Heart right ventricle (tissue), 16 donors: ENCODE data around the gene PCK1. TPM values are rescaled to one million over a fixed set of nuclear protein-coding genes. Genes with fewer than 3 reads are reported as not detected.

Experiments used
- ATAC-seq, 8 donors: fragments of 200-7000 bp; cut with Tn5 transposase; one replicate each; pipeline ENCODE4 v1.9.1; 2020; ENCODE audit warnings: mild to moderate bottlenecking in 8 of 8, moderate library complexity in 8 of 8, moderate number of reproducible peaks in 1 of 8
- DNase-seq, 2 donors: peaks; one replicate each; pipeline ENCODE4 v3.0.0-alpha.2; 2020
- H3K27ac ChIP-seq, 10 donors: fragments of 200-600 bp; sonication (generic) in 2 of 10; one replicate each; pipeline versions ENCODE4 v1.5.0 to v1.8.0; 2020 to 2022; ENCODE audit warnings: mild to moderate bottlenecking in 3 of 10
- H3K27me3 ChIP-seq, 7 donors: fragments of 200-600 bp; one replicate each; pipeline ENCODE4 v1.8.0; 2021 to 2022; ENCODE audit warnings: mild to moderate bottlenecking in 2 of 7
- H3K36me3 ChIP-seq, 9 donors: fragments of 200-600 bp; sonication (generic) in 1 of 9; one replicate each; pipeline versions ENCODE4 v1.5.0 to v1.8.0; 2020 to 2022; ENCODE audit warnings: mild to moderate bottlenecking in 2 of 9
- H3K4me1 ChIP-seq, 9 donors: fragments of 200-600 bp; sonication (generic) in 1 of 9; one replicate each; pipeline versions ENCODE4 v1.5.0 to v1.8.0; 2020 to 2022; ENCODE audit warnings: mild to moderate bottlenecking in 4 of 9
- H3K4me3 ChIP-seq, 10 donors: fragments of 200-600 bp; sonication (generic) in 2 of 10; one replicate each; pipeline versions ENCODE4 v1.5.0 to v1.8.0; 2020 to 2022; ENCODE audit warnings: mild to moderate bottlenecking in 7 of 10, moderate library complexity in 2 of 10
- H3K9me3 ChIP-seq, 11 donors: fragments of 200-600 bp in 10 of 11; sonication (generic) in 2 of 11; one replicate each; pipeline versions ENCODE4 v1.5.0 to v1.8.0; 2013 to 2022; ENCODE audit warnings: mild to moderate bottlenecking in 2 of 11, control low read depth in 1 of 11, moderate library complexity in 1 of 11
- WGBS, 2 donors: extraction: QIAGEN DNeasy Blood & Tissue Kit; methylation state at CpG; one replicate each; pipeline ENCODE4 v1.1.7; 2013; ENCODE audit warnings: inconsistent platforms in 1 of 2; 5-methylcytosine and 5-hydroxymethylcytosine counted together
- intact Hi-C, 10 donors: fragments of 100-400 bp; cut with DNase I; formaldehyde crosslinking; loops; one replicate each; pipeline versions ENCODE4 v1.11.1 to v1.14.2; 2022
- polyA plus RNA-seq, 2 donors: library from polyadenylated mRNA; stranded (reverse); fragments of 200-250 nt; gene quantifications; one replicate each; pipeline ENCODE4 v1.2.3, GENCODE V29; 2013
- total RNA-seq, 10 donors: library from RNA; stranded (reverse); fragmentation: NEBNext Ultra II Directional in 3 of 10; extraction: Animal tissue kit (Norgen Biotek cat#: 25700) in 3 of 10; gene quantifications; one replicate each; pipeline versions ENCODE4 v1.2.1 to v1.2.4, GENCODE V29; 2021 to 2023
- TF ChIP-seq, protein P1 (sequence below), 9 donors: fragments of 200-600 bp; sonication (generic) in 2 of 9; IDR thresholded peaks; one replicate each; pipeline versions ENCODE4 v1.5.0 to v1.8.0; 2021 to 2022; ENCODE audit warnings: antibody characterized with exemption in 9 of 9, mild to moderate bottlenecking in 5 of 9, moderate library complexity in 1 of 9
- donor health status: Arrhythmogenic right ventricular cardiomyopathy.
- donor health status: ischemic (EF 13 %, LVEDD 7.1; RV severe dilation, severe dysfunction).
- donor health status: healthy with polysubstance abuse.
- donor health status: DM: no; HTN: yes; CAD: no.
- donor health status: DM: no; HTN: no; CAD: no.
- donor health status: ischemic (EF 25% LVEDD 6.9; RV normal size, moderate dysfunction).
- donor health status: ischemic (EF 25% LVEDD 5.7; RV mildly dilated, moderate dysfunction).
- donor health status: healthy.
- donor health status: DM: yes; HTN: yes; CAD: no.
- donor health status: Ischemic cardiomyopathy.
- donor health status: ischemic (EF 35%, LVEDD 5.7; RV mildly dilated, moderate dysfunction).
- donor health status: nonischemic (EF 11% LVEDD 7.7; RV severe dilation, severe dysfunction).
- donor health status: DM: yes; HTN: yes; CAD: no.
- donor health status: PGD.
- donor health status: ischemic (EF 29% LVEDD 5.4; RV normal size, mild dysfunction).
- donor health status: nonischemic (EF 23%, LVEDD 6.1; RV moderate dilation, normal function).

Gene PCK1
- total and polyA plus RNA-seq, 12 donors: 0.15 to 8.5 (median 0.72) TPM; not detected in 2

- WGBS, 2 donors: 82 to 83% methylated on average over 16 of the region's 16 CpGs
These were observed 29.0 kb downstream of the PCK1 start for GRCh38 chr20:57589728-57590484.

GRCh38 chr20:57590485-57591288, 29.8 kb downstream of the PCK1 start:
- no peak overlapping the region for H3K27ac ChIP-seq
- H3K36me3 ChIP-seq: no peaks in the 10 kb centered on the region
- TF ChIP-seq, protein P1, sequence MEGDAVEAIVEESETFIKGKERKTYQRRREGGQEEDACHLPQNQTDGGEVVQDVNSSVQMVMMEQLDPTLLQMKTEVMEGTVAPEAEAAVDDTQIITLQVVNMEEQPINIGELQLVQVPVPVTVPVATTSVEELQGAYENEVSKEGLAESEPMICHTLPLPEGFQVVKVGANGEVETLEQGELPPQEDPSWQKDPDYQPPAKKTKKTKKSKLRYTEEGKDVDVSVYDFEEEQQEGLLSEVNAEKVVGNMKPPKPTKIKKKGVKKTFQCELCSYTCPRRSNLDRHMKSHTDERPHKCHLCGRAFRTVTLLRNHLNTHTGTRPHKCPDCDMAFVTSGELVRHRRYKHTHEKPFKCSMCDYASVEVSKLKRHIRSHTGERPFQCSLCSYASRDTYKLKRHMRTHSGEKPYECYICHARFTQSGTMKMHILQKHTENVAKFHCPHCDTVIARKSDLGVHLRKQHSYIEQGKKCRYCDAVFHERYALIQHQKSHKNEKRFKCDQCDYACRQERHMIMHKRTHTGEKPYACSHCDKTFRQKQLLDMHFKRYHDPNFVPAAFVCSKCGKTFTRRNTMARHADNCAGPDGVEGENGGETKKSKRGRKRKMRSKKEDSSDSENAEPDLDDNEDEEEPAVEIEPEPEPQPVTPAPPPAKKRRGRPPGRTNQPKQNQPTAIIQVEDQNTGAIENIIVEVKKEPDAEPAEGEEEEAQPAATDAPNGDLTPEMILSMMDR (IDR thresholded peaks at IDR 0.05): no peak
- intact Hi-C loops: loop anchor here in 6 of 10 donors (10.0 kb wide), 2 partner anchors 206 to 216 kb away; no protein-coding TSS in a partner anchor
- ATAC-seq (no peak), DNase-seq (no peak)
- peaks cover 0 to 24% (median 11%) of the 10 kb centered on the region in 7 donors for H3K27me3 ChIP-seq
- H3K4me3 ChIP-seq: no peak overlapping the region
- peaks cover 0 to 10% (median 6%) of the 10 kb centered on the region in 11 donors for H3K9me3 ChIP-seq
- WGBS, 2 donors: 89 to 93% methylated on average over 18 of the region's 18 CpGs
- peaks cover 0 to 8% (median 0%) of the 10 kb centered on the region in 9 donors for H3K4me1 ChIP-seq

More at GRCh38 chr20:57589728-57590484, 29.0 kb downstream of the PCK1 start:
- peaks cover 0 to 8% (median 0%) of the 10 kb centered on the region in 9 donors for H3K4me1 ChIP-seq
- ATAC-seq (no peak), DNase-seq (no peak)
- H3K4me3 ChIP-seq: no peak overlapping the region
- H3K27me3 ChIP-seq: peaks cover 0 to 30% (median 17%) of the 10 kb centered on the region in 7 donors
- intact Hi-C loops: loop anchor here in 6 of 10 donors (10.0 kb wide), 2 partner anchors 205 to 215 kb away; no protein-coding TSS in a partner anchor
- peaks cover 0 to 10% (median 6%) of the 10 kb centered on the region in 11 donors for H3K9me3 ChIP-seq
- TF ChIP-seq, protein P1 (IDR thresholded peaks at IDR 0.05): no peak
- H3K36me3 ChIP-seq: no peaks in the 10 kb centered on the region
- no peak overlapping the region for H3K27ac ChIP-seq

- WGBS, 2 donors: 83 to 84% methylated on average over 15 of the region's 15 CpGs
- Histone ChIP-seq H3K27me3 (peaks cover 0 to 19% (median 5%) of the 10 kb centered on the region in 7 donors), H3K36me3 (no peaks in the 10 kb centered on the region), H3K27ac (no peak overlapping the region), H3K9me3 (peaks cover 0 to 10% (median 6%) of the 10 kb centered on the region in 11 donors), H3K4me1 (peaks cover 0 to 8% (median under 1%) of the 10 kb centered on the region in 9 donors), H3K4me3 (no peak overlapping the region)
- no peak for ATAC-seq
- intact Hi-C loops: loop anchor here in 6 of 10 donors (2.0 to 10.0 kb wide), 3 partner anchors 77 to 217 kb away; no protein-coding TSS in a partner anchor
- TF ChIP-seq, protein P1 (IDR thresholded peaks at IDR 0.05): no peak
- no peak for DNase-seq
These were observed 30.6 kb downstream of the PCK1 start for GRCh38 chr20:57591289-57592229.
